ENCODE measurements around the gene OR8A1.

OR8A1 gene

GRCh38 chr11:124569697-124570096 is at the start of gene OR8A1:
TSS of gene OR8A1 (plus strand) at chr11:124569997. CDS start at chr11:124570120, 123 bp downstream.
- DNase-seq (ENCODE audit: low spot score): no peak

GRCh38 chr11:124520550-124520854 is 49.3 kb upstream of the OR8A1 start:
- no peak for DNase-seq (ENCODE audit: low spot score)

- DNase-seq (ENCODE audit: low spot score): no peak
These were observed 36.2 kb upstream of the OR8A1 start for GRCh38 chr11:124533626-124534025.

DNA sequence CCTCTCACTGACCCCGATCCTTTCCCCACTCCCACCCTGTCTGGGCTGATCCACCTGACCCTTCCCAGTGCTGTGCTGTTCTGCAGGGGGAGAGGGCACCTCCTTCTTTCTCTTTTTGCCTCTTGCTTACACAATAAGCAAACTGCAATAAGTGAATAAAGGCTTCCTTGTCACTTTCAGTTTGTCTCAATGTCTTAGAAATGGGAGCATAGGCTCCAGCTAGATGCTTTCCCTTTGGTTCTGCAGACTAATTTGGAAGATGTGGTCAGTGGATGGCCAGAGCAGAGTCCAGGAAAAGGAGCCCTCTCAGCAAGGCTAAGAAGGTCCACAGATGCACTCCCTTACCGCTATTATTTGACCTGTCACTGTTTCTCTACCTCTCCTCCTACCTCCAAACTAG is 35.7 kb upstream of the OR8A1 start:
- DNase-seq (ENCODE audit: low spot score): no peak

DNA sequence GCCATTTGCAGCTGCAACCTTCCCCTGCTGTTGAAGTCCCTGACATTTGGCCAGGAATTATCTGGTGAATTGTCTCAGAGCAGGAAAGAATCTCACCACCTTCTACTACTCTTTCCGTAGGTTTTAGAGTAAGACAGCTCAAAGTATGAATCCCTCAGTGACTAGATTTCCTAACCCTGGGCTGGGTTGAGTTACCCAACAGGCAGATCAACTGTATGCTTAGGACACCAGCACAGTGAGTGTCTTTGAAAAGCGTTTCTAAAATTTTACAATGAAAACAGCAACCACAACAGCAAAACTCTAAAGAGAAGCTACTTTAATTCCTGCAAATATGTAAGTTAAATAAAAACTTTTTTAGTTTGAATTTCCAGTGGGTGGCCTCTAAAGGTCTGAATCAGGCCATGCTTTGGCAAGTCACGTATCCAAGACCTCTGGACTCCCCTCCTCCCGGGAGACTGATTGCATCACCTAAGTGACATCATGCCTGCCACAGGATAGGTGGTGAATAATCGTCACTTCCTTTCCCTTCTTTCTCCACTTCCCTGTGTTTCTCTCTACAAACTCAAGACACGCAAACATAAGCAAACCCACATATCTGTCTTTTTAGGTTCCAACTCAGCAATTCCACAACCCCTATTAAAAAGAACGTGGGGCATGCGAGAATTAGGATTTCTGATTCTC is 34.1 kb upstream of the OR8A1 start:
- no peak for DNase-seq (ENCODE audit: low spot score)

- peak; percentile 39 for DNase-seq (ENCODE audit: low spot score)
These were observed 33.3 kb upstream of the OR8A1 start for GRCh38 chr11:124536520-124536919.

GRCh38 chr11:124538019-124538418 is 31.8 kb upstream of the OR8A1 start:
- no peak for DNase-seq (ENCODE audit: low spot score)

DNA sequence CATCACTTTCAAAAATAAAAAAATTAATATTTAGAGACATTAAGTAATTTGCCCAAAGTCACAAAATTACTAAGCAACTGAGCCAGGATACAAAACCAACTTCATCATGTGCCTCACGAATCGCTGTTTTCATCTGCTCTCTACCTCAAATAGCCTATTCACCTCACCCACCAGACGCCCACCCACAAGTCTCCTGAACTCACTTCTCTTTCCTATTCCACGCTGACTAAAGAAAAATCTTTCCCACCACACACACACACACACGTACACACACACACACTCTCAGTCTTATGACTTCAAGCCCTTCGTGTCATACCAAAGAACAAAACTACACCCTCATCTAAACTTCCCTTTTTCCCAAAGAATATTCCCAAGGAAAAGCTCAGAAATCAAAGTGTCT is 28.6 kb upstream of the OR8A1 start:
- no peak for DNase-seq (ENCODE audit: low spot score)

DNA sequence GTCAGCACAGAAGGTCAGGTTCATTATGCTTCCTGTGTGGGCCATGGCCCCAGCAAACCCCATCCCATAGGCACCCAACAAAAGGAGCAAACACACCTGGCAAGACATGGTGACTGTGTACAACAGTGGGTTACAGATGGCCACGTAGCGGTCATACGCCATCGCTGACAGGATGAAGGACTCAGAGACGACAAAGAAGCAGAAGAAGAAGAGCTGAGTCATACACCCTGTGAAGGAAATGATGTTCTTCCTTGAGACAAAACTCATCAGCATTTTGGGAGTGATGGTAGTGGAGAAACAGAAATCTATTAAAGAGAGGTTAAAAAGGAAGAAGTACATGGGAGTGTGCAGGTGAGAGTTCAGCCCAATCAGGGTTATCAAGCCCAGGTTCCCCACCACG is 26.7 kb upstream of the OR8A1 start:
- DNase-seq (ENCODE audit: low spot score): no peak

GRCh38 chr11:124543554-124543953 is 26.2 kb upstream of the OR8A1 start, which contains the start of gene OR8B12:
TSS of gene OR8B12 (minus strand) at chr11:124543654. CDS start at chr11:124543654, 0 bp downstream.
- no peak for DNase-seq (ENCODE audit: low spot score)

DNA sequence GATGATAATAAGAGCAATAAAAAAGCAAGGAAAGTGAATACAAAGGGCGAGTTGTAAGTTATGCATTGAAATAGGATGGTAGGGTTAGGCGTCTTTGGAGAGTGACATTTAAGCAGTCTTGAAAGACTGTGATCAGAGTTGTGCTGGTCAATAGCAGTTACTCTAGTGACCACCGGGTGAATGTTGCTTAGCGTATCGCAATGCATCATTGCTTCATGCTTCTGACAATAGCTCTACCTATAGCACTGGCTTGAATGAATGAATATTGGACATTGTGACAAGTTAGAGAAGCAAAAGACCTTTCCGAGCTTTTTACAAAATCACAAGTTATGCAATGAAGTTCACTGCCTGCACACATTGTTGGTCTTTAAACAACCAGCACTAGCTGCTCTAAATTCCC is 18.6 kb upstream of the OR8A1 start:
- no peak for DNase-seq (ENCODE audit: low spot score)

DNA sequence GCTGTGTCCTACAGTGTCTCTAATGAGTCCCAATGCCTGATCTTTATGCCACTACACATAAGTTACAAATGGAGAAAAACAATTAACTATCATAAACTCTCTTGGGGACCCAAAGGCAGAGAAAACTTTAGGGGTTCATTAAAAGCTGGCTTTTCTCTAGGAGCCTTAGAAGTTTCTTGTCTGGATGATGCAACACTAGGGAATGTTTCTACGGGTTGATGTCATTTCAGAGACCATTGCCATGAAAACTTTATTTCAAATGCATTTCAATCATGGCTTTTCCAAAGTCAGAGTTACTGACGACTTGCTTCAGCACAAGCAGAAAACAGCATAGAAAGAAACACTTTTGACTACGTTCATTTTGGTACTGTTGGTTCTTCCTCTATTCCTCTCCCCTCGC is 17.8 kb upstream of the OR8A1 start:
- DNase-seq (ENCODE audit: low spot score): no peak

GRCh38 chr11:124556828-124557227 is 13.0 kb upstream of the OR8A1 start:
- no peak for DNase-seq (ENCODE audit: low spot score)

DNA sequence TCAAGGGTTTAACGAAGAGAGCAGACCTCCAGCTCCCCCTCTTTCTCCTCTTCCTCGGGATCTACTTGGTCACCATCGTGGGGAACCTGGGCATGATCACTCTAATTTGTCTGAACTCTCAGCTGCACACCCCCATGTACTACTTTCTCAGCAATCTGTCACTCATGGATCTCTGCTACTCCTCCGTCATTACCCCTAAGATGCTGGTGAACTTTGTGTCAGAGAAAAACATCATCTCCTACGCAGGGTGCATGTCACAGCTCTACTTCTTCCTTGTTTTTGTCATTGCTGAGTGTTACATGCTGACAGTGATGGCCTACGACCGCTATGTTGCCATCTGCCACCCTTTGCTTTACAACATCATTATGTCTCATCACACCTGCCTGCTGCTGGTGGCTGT is 363 bp downstream of the OR8A1 start:
- no peak for DNase-seq (ENCODE audit: low spot score)

DNA sequence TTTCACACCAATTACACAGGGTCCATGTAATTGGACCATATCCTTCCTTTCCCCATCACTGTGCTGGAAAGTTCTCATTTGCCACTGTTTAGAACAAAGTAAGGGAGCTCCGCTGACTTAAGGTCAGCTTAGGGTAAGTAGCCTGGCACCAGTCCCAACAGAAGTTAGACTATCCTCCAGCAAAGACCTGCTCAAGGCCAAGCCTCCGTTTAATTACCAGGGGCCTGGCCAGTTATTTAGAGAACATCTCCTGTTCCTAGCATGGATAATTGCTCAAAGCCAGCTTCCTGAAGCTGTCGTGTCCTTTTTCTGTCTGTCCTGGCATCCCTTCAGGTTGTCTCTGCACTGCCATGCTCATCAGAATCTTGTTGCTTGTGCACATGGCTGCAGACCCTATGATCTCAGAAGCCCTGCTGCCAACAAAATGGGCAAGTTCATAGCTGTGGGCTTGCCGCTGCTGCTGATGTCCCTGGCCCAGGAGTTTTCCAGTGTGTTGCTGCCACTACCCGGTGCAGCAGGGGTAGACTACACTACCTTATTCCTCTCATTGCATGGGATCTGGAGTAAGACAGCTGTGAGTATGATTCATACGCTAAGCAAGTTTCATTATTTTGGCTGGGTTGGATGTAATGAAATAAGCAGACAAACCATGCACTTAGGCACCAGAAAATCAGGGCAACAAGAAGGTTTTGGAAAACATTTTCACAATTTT is 8.1 kb downstream of the OR8A1 start:
- no peak for DNase-seq (ENCODE audit: low spot score)

- DNase-seq (ENCODE audit: low spot score): no peak
These were observed 9.0 kb downstream of the OR8A1 start for GRCh38 chr11:124578761-124579160.

DNA sequence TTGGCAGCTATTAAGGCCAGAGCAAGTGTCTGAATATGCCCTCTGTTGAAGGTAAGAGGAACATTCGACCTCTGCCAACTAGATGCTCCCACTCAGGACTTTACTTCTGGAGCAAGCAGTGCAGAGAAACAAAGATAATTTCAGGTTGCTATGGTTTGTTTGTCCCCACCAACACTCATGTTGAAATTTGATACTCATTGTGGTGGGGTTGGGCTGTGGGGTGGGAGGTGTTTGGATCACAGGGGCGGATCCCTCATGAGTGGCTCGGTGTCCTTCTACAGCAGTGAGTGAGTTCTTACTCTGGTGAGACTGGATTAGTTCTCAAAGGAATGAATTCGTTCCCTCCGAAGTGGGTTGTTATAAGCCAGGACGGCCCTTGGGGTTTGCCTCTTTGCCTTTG is 12.0 kb downstream of the OR8A1 start:
- DNase-seq (ENCODE audit: low spot score): peak; percentile 20

DNA sequence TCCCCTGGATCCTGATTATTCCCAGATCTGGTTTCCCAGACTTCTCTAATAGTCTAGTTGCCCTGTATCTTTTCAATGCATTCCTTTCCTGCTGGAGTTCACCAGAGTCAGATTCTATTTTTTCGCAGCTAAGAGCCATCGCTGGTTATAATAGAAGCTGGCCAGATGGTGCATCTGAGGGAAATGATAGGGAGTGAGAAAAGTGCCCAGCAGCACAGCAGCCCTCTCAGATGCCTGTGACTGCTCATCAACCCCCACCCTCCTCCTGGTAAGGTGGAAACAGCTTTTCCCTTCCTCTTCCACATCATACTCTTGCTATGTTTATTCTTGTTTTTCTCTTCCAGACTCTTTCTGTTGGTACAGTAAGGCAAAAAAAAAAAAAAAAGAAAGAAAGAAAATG is 12.8 kb downstream of the OR8A1 start:
- DNase-seq (ENCODE audit: low spot score): no peak

GRCh38 chr11:124583781-124584180 is 14.0 kb downstream of the OR8A1 start:
- DNase-seq (ENCODE audit: low spot score): no peak

DNA sequence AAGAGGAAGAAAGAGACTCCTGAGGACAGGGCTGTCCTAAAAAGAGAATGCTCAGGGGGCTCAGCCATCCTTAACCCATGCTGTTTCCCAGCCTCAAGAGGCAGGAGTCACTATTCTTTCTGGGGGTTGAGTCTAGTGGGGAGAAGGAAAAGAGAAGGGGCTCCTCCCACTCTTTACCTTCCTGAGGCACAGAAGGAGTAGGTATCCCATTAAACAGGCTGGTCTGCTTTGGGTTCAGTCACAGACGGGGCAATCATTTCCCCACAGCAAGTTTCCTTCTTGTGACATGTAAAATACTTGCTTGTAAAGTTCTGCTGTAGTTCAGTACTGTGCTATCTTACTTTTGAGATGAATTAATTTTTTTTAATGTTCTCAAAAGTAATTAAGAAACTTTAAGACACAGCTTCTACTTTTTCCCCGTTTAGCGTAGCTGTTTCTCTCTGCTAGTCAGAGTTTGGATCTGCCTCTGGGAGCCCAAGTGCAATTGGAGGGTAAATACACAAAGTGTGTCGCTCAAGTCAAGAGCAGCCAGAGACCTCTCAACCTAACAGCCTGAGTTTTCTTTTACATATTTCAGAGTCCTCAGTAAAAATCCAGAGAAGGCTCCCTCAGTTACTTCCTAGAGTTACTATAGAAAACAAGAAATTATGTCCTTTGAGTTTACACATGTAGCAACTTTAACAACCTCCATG is 15.0 kb downstream of the OR8A1 start:
- no peak for DNase-seq (ENCODE audit: low spot score)

DNA sequence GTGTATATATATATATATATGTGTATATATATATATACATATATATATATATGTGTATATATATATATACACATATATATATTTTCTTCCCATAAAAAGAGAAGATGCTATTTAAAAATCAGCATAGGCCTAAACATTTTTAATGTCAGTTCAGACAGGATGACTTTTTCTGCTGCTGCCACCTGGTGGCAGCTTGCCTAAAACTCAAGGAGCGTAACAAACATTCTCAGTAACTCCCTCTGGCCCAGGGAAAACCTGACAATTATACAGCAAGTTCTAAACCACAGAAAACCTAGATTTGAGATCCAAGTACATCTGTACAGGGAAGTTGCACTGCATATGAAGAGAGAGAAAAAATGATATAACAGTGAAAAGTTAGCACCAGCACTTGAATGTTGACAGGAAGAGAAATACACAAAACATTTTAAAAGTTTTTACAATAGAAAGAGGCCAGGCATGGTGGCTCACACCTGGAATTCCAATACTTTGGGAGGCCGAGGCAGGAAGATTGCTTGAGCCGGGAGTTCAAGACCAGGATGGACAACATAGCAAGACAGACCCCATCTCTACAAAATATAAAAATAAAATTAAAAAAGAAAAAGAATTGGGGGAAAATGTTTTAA is 16.6 kb downstream of the OR8A1 start:
- DNase-seq (ENCODE audit: low spot score): peak; percentile 40

- no peak for DNase-seq (ENCODE audit: low spot score)
These were observed 21.6 kb downstream of the OR8A1 start for GRCh38 chr11:124591430-124591829.

DNA sequence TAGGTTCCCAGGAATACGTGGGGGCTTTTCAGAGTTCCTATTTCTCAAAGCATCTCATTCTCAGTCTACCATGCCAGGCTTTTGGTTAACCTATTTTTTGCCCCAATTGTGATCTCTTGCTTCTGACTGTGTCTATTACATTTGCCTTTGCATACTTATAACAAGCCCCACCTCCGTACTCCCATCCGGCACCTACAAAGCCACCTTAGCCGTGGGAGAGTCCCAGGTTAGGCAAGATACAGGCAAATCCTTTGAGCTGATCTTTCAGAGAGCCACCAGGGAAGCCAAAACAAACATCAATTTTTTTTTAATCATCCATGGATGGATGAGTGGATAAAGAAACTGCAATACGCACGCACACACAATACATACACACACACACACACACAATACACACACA is 22.8 kb downstream of the OR8A1 start:
- no peak for DNase-seq (ENCODE audit: low spot score)

Measured in SW480 (cell line).